ENCODE measurements around the gene SMOC1. TPM values are rescaled to one million over a fixed set of nuclear protein-coding genes. Genes with fewer than 3 reads are reported as not detected.

SMOC1 gene
- total RNA-seq, 1 donor from 2014 or later: 1.0 TPM

DNA sequence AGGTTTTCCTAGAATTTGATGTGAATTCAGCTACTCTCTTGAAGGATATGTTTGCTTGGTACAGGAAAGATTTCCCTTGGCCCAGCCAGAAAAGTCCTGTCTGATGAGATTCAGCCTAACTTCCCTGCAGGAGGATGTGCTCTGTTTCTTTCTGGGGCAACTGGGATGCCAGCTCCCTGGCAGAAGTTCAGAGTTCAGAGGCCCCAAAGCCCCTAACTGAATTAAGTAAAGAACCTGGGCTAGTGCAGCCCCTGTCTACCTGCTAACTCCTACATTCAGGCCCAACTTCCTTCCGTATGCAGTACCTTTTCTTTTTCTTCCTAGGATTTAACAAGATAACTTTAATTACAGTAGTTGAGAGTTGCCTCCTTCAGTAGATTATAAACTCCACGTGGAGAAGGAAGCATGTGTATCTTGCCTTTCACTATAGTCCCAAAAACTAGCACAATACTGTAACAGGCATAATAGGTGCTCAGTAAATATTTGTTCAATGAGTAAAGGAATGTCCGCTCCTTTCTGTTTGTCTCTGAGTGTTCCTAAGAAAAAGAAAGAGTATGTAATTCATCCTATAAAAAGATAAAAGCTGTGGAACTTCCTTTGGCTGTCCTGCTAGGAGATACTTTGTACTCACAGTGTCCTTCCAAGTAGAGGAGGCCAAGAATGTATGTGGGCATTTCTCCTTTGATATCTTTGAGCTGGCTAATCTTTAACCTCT lies 168.5 kb downstream of the SMOC1 start:
- no peak for DNase-seq

DNA sequence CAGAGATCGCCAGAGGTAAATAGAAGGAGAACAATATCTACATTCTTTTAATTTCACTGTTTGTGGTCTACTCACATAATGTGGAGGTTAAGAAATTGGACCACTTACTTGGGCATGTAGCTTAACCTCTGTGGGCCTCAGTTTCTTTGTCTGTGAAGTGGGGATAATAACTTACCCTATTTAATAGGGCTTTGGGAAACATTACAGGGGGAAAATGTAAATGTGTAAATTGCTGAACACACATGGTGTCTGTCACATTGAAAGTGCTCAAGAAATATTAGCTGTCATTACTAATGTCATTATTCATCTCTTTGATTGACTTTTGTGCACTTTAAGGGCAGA lies 169.1 kb downstream of the SMOC1 start:
- no peak for DNase-seq

DNA sequence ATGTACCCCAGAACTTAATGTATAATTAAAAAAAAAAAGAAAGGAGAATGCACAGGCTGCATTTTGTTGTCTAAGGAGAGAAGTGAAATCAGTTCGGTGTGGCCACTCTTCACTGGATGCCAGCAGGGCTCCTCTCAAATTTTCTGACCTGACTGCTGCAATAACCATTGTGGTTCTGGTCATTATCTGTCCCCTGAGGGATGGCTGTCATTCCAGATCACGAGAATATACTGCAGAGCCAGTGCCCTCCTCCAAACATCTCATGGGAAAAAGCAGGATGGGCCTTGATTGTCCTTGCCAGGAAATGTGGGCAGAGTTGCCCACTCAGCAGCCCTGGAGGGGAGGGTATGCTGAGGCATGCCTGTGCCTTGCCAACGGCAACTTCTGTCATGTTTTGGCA lies 170.4 kb downstream of the SMOC1 start:
- no peak for DNase-seq

DNA sequence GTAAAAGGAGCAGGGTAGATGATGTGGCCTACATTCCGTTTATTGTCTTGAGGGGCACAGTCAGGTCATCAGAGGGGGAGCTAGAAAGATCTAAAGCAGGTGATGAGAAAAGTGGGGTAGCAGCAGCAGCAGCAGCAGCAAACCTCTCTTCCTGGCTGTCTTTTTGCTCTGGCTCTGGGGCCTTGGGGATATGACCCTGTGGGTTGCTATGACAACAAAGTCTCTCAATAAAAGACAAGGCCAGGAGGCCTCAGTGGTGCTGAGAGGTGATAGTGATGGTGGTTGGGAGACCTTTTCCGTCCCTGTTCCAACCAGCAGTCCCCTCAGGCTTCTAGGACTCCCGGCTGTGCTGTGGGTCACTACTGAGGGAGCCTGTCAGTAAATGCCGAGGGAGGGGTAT lies 170.9 kb downstream of the SMOC1 start:
- no peak for DNase-seq

DNA sequence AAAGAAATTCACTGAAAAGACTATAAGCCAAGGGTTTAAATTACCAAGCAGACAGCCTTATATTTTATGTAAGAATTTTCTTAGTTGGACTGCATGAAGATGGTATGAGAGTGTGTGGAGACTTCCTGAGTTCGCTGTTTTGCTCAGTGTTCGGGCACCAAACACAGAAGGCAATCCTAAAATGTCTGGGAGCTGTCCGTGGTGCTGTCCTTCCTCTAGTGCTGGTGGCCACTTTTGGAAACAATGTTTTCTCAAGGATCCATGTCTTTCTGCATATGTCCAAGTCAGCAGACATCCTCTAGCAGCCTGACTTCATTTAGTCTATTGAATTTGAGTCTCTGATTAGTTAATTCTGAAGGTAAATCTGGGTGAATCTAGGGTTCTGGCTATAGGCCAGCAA lies 173.8 kb downstream of the SMOC1 start:
- peak; percentile 49 for DNase-seq

DNA sequence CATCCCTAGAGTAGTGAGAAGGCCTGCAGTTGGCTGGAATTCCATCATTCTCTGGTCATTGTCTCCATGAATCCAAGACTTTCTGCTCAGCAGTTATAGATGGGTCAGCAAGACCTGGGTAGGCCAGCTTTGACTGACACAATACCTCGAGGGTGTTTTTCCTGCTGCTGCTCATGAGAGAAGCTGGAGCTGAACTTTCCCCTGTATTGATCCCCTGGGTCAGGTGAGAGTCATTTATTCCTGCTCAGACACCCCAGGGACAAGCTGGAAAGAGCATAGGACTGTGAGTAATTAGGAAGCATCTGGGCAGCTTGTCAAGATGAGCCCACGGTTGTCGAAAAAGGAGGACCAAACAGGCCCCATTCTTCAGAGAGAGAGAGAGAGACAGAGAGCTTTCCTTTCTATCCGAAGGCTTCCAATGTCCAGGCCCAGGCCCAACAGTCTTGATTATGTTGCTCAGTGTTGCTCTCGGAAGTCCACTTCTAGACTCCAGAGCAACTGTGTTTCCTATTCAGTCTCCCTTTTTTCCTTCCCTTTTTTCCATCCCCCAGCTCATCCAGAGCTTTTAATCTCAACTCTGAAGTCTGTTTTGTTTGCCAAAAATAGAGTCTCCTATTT lies 178.4 kb downstream of the SMOC1 start:
- no peak for DNase-seq

DNA sequence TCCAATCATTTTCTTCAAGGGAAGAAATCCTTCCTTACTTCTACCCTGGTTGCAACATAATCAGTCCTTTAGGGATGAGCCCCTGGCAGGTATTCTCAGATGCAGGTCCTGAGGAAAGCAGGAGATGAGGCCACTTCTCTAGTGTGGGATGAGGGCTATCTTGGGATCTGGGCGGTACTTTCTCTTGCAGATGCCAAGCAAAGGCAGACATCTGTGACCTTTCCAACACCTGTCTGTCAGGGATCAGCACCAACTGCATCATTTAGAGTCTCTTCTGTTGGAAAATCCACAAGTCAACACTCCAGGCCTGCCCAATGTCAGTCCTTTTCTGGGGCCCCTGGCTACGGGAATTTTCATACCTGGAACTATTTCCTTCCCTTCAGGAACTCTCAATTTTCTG lies 180.3 kb downstream of the SMOC1 start:
- no peak for DNase-seq

DNA sequence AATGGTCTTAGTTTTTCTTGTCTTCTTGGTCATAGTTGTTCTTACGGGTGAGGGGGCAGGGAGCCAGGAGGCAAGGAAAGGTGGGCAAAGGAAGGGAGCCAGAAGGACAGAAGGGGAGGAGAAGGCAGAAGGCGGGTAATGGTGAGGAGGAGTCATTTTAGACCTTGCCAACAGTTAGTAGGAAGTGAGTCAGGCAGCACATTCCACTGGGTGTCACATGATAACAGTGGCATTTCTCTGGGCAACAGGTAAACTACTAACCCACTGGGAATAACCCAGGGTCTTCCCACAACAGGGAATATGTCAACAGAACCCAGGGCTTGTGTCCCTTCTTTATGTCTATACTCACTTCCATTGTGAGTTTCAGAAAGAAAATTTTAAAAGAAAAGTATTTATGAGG lies 181.9 kb downstream of the SMOC1 start:
- DNase-seq: peak; percentile 5

DNA sequence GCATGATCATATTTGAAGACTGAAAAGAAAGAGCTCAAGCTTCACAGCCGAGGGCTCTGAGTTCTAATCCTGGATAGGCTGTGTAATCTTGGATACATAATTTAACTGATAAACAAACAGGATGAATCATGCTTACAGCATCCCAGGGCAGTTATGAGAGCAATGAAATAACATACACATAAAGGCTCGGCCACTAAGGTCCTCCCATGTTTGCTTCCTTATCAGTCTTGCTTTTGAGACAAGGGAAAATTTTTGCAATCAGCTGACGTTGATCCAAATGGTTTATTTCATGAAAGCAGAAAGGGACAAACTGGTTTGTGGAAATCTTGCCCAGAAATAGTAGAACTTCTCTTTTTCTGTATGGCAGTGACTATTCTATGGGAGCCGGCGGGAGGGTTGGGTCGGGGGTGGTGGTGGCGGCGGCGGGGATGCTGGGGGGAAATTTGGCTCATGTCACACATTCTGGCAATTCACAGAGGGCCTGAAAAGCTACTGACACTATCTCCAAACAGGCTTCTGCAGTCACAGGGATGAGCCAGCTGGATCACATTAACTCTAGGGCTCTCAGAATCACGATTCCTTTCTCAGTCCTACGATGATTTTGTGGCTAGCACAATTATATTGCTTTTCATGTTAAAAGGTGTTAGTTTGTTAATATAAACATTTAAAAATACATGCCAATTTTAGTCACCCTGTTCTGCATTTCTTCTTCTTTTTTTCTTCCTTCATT lies 185.1 kb downstream of the SMOC1 start:
- no peak for DNase-seq

DNA sequence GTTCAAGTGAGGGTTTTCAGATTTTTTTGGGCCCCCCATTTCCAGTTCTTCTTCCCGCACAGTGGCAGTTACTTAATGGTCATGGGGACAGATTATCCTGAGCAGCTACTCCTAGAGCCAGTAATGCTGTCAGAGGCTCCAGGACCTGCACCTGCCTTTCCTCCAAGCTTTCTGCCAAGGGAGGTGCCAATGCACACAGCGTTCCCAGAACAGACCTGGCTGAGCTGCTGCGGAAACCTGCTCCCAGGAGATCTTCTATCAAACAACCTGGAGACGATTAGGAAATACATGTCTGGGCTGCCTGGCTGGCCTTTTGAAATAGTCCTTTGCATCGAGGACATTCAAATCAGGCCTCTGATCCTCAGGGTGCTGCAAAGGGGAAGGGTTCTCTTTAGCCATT lies 188.6 kb downstream of the SMOC1 start:
- no peak for DNase-seq

DNA sequence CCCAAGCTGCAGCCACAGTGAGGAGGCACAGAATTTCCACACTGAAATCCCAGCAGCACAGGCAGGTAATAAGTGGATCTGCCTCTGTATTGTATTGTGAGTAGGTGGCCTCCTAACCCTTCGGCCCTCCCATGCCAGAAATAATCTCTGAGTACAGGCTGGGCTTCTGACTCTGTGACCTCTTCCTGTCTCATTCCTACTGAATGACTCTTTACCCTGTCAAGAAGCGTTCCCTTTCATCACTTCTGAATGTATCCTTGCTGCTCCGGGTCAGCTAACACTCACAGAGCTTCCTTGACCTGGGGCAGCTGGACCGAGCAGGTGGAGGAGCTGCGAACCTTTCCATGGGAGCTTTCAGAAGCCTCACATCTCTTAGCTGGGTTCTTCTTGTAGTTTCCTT lies 190.0 kb downstream of the SMOC1 start:
- no peak for DNase-seq

DNA sequence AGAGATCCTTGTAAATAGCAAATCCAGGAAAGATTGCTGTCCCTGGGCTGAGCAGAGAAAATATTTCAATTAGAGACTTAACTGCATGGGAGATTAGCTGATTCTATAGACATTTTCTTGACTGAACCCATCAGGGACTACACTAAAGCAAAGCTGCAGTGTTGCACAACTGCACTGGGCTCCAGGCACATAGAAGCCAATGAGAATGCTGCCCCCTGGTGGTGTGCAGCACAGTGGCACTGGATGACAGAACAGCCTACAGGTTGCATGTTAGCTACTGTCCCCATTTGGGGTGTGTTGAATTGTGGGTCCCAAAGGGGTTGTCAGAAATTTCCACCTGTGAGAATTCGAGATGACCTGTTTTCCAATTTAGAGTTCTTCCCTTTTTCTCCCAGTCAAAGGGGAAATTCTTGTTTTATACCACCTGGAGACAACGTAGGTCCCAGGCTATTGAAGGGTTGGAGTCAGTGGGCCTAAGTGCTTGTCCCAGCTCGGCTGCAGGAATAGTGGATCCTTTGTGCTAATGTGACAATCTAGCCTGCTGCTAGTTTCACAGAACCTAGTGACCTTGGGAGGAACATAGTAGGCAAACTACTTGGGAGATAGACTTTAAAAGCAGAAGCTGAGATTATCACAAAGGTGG lies 194.8 kb downstream of the SMOC1 start:
- DNase-seq: peak; percentile 77

DNA sequence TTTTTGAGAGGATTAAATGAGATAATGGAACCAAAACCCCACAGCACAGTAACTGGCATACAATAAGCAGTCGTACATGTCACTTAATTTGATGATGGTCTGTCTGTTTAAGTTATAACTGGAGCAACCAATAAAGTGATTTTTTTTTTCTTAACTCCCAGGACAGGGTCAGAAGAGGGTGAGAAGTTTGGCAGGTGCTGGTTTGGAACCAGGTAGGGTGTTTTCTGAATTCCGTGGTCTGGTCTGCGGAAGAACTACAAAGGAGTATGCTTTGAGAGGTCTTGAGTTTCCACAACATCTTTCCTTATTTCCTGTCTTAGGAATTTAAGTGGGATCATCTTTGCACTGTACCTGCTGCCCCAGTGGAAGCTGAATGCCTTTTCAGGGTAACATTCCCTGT lies 197.8 kb downstream of the SMOC1 start:
- no peak for DNase-seq

DNA sequence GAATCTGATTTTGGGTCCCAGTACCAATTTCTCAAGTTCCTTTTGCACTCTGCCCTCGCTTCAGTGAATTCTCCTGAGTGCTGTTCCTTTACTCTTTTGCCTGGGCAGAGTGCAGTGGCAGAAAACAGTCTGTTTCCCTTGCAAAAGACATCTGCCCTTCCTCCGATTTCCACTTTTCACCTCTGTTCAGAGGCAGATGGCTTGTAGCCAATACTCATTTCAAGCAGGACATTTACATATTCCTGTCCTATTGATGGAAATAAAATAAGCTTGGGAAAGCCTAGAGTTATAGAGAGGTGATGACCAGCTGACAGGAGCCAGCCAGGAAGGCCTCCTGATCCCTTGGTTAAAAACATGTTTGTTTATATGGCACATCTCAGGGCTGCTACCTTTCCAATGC lies 198.5 kb downstream of the SMOC1 start:
- no peak for DNase-seq

DNA sequence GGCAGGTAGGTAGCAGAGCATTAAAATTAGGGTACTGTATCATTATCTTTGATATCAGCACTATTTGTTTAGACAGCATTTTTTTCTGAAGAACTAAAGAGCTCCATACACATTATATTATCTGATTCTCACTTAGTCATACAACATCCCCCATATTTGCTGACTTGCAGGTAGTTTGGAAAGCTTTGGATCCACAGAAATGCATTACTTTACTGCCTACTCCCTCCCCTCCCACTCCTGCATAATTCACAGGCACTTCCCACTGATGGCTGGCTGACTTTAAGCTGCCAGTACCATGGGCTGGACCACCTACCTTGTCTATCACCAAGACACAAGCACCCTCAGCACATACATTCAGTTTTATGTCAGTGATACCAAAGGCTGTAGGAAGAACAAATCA lies 199.1 kb downstream of the SMOC1 start:
- no peak for DNase-seq

DNA sequence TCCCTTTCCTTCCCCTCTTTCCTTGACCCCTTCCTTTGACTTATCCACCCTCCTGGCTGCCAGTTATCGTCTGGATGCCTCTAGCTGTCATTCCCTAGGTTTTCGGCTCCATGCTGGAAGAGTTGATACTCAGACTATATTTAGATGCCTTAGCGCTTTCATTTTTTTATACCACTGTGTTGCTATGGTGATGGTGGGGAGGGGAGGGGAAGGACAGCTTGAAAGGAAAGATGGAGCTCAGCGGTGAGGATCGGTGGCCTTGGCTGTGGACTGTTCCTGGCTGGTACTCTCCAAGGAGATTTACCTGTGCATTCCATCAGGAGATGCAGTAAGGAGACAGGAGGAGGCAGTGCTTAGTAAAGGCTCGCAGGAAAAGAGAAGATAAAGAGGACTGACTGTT lies 200.9 kb downstream of the SMOC1 start:
- DNase-seq: no peak

Other genes with a start within 250 kb of the SMOC1 start
- gene SRSF5, start 112.3 kb upstream of the SMOC1 start, total RNA-seq: 155 and 195 TPM in 2 replicates
- not detected in 2 replicates for gene SLC10A1, start 82.2 kb upstream of the SMOC1 start, total RNA-seq

All from dermis blood vessel endothelial cell (primary cell).